Effector memory CD8-positive, alpha-beta T cell (primary cell): ENCODE measurements around the gene SCYGR2.
A peak's percentile ranks its signal among the peaks of the same experiment; 100 is the strongest.
"Not testable (repeated sequence)": the region's sequence is repeated elsewhere in the genome, so short reads cannot be mapped to it uniquely, and the experiment has no call there.

ENCODE experiments used
- ATAC-seq: fragments of 150-1000 bp; cut with Tn5 transposase; replicated peaks from 2 replicates; pipeline ENCODE4 v1.10.0; 2021; ENCODE audit warnings: mild to moderate bottlenecking, moderate library complexity
- DNase-seq, 3 experiments: peaks; one replicate each; pipeline ENCODE4 v3.0.0; 2021
- H3K27ac Mint-ChIP-seq, 2 donors: one replicate each; pipeline ENCODE4 v1.8.0; 2022; ENCODE audit warnings: mild to moderate bottlenecking in 2 of 2, mixed read lengths in 2 of 2, moderate library complexity in 2 of 2
- H3K27me3 Mint-ChIP-seq, 2 donors: one replicate each; pipeline ENCODE4 v1.8.0; 2022; ENCODE audit warnings: mixed read lengths in 2 of 2
- H3K36me3 Mint-ChIP-seq: one replicate; pipeline ENCODE4 v1.8.0; 2022; ENCODE audit warnings: mild to moderate bottlenecking, moderate library complexity, mixed read lengths; ENCODE audit not compliant: insufficient read depth
- H3K4me1 Mint-ChIP-seq, 2 donors: one replicate each; pipeline ENCODE4 v1.8.0; 2022; ENCODE audit warnings: low read depth in 2 of 2, mixed read lengths in 2 of 2
- H3K4me3 Mint-ChIP-seq, 2 donors: one replicate each; pipeline ENCODE4 v1.8.0; 2022; ENCODE audit warnings: mild to moderate bottlenecking in 2 of 2, mixed read lengths in 2 of 2, moderate library complexity in 2 of 2
- H3K9me3 Mint-ChIP-seq, 2 donors: one replicate each; pipeline ENCODE4 v1.8.0; 2022; ENCODE audit warnings: mixed read lengths in 2 of 2
- total RNA-seq, 9 experiments: gene quantifications; one replicate each; lab custom pipeline; 2026; lab: John Stamatoyannopoulos, UW

The SCYGR2 gene, protein sequence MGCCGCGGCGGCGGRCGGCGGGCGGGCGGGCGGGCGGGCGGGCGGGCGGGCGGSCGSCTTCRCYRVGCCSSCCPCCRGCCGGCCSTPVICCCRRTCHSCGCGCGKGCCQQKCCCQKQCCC
- total RNA-seq, result 0 reads per million in 9 experiments

DNA sequence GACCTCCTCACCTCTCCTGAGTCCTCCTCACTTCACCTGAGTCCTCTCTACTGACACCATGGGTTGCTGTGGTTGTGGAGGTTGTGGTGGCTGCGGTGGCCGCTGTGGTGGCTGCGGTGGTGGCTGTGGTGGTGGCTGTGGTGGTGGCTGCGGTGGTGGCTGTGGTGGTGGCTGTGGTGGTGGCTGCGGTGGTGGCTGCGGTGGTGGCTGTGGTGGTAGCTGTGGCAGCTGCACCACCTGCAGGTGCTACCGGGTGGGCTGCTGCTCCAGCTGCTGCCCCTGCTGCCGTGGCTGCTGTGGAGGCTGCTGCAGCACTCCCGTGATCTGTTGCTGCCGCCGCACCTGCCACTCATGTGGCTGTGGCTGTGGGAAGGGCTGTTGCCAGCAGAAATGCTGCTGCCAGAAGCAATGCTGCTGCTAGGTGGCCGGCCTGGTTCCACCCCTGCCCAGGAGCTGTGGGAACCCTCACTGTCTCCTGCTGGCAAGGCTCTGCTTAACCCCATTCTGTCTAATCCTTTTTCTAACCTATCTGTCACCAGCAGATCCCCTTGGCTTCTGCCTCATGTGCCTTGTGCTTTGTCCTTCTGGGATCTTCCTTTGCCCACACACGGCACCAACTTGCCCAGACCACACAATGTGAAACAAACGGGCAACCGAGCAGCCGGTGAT is at the start of gene SCYGR2:
TSS of gene SCYGR2 (plus strand) at position 59 of the 669 bp plus-strand sequence. CDS start at position 59, 0 bp downstream.
- not testable (repeated sequence) for H3K4me3 Mint-ChIP-seq, ATAC-seq, H3K4me1 Mint-ChIP-seq, H3K9me3 Mint-ChIP-seq, DNase-seq, H3K36me3 Mint-ChIP-seq, H3K27ac Mint-ChIP-seq
- peaks cover 41 to 70% of the 10 kb centered on the region in 2 donors for H3K27me3 Mint-ChIP-seq

DNA sequence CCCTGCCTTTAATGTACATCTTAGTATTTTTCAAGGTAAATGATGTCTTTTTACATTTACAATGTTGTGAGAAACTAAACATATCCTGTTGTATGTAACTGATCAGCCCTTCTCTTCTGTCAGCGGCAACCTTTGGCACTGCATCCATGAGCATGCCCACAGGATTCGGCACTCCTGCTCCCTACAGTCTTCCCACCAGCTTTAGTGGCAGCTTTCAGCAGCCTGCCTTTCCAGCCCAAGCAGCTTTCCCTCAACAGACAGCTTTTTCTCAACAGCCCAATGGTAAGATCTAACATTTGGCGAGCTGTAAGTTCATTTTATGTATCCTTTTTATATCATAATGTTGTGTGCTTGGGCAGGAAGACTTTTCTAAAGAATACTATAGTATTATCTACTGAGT is 46.9 kb upstream of the SCYGR2 start:
- H3K27ac Mint-ChIP-seq, result no peak overlapping the region
- no peak for DNase-seq
- no peaks in the 10 kb centered on the region for H3K9me3 Mint-ChIP-seq
- no peak overlapping the region for H3K4me3 Mint-ChIP-seq
- H3K4me1 Mint-ChIP-seq, result no peaks in the 10 kb centered on the region
- peaks cover 55% of the 10 kb centered on the region for H3K36me3 Mint-ChIP-seq
- no peaks in the 10 kb centered on the region for H3K27me3 Mint-ChIP-seq
- no peak for ATAC-seq

GRCh38 chr2:227562581-227562980 is 36.1 kb upstream of the SCYGR2 start:
- H3K27me3 Mint-ChIP-seq, result no peaks in the 10 kb centered on the region
- no peak for DNase-seq
- H3K4me3 Mint-ChIP-seq, result no peak overlapping the region
- H3K27ac Mint-ChIP-seq, result no peak overlapping the region
- H3K4me1 Mint-ChIP-seq, result no peaks in the 10 kb centered on the region
- H3K9me3 Mint-ChIP-seq, result no peaks in the 10 kb centered on the region
- peaks cover 11% of the 10 kb centered on the region for H3K36me3 Mint-ChIP-seq
- no peak for ATAC-seq

DNA sequence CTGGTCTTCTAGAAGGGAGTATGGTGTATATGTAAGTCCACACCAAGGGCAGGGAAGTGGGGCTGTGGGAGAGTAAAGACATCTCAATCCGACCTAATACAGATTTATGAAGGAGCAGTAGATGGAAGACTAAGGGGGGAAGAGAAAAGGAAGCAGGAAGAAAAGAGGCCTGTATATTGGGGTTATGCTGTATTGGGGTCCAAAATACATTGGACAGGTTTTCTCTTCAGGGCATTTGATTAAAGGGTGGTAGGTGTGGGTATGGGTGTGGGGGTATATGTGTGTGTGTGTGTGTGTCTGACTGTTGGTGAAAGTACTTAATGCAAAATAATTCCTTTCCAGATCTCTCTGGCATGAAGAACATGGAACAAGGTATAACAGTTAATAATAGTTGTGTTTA is 33.6 kb upstream of the SCYGR2 start:
- Mint-ChIP-seq H3K9me3 (no peaks in the 10 kb centered on the region), H3K4me3 (no peak overlapping the region), H3K27ac (peak overlapping the region in 1 of 2 donors; percentile 10), H3K36me3 (peaks cover 7% of the 10 kb centered on the region), H3K27me3 (no peaks in the 10 kb centered on the region), H3K4me1 (no peaks in the 10 kb centered on the region)
- ATAC-seq (no peak), DNase-seq (no peak)

GRCh38 chr2:227566012-227566411 is 32.7 kb upstream of the SCYGR2 start:
- H3K36me3 Mint-ChIP-seq, result peaks cover 7% of the 10 kb centered on the region
- H3K9me3 Mint-ChIP-seq, result no peaks in the 10 kb centered on the region
- no peak overlapping the region for H3K27ac Mint-ChIP-seq
- ATAC-seq (no peak), DNase-seq (no peak)
- no peaks in the 10 kb centered on the region for H3K27me3 Mint-ChIP-seq
- H3K4me1 Mint-ChIP-seq, result no peaks in the 10 kb centered on the region
- H3K4me3 Mint-ChIP-seq, result no peak overlapping the region

DNA sequence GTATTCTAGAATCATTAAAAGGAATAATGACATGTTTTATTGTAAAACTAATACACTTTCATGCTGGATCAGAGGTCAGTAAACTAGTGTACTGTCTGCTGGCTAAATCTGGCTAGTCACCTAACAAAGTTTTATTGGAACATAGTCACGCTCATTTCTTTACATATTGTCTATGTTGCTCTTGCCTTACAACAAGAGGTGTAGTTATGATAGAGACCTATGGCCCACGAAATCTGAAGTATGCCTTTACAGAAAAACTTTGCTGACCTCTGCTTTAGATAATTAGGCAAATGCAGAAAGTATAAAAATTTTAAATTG is 29.9 kb upstream of the SCYGR2 start:
- Mint-ChIP-seq H3K27ac (no peak overlapping the region), H3K4me1 (no peaks in the 10 kb centered on the region), H3K36me3 (peaks cover 5% of the 10 kb centered on the region), H3K9me3 (no peaks in the 10 kb centered on the region), H3K4me3 (no peak overlapping the region), H3K27me3 (no peaks in the 10 kb centered on the region)
- DNase-seq, result no peak
- no peak for ATAC-seq

DNA sequence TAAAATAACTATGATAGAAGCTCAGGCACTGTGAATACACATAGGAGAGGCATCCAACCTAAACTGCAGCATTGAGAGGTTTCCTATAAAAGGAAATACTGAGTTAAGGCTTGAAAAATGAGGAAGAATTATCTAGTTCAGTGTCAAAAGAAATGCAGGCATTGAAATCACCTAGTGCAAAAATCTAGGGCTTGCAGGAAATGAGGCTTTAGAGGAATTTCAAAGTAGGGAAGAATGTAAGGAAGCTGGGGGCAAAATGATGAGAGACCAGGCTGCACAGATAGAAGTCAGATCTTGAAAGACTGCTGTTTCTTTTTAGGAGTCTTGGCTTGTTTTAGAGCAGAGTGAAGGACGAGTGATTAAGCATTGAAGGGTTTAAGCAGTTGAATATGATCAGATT is 28.1 kb upstream of the SCYGR2 start:
- Mint-ChIP-seq H3K4me3 (no peak overlapping the region), H3K27ac (peak overlapping the region in 1 of 2 donors; percentile 2), H3K27me3 (no peaks in the 10 kb centered on the region), H3K36me3 (peaks cover 3% of the 10 kb centered on the region), H3K9me3 (no peaks in the 10 kb centered on the region), H3K4me1 (no peaks in the 10 kb centered on the region)
- ATAC-seq, result no peak
- DNase-seq, result no peak

- DNase-seq (no peak), ATAC-seq (no peak)
- Mint-ChIP-seq H3K9me3 (peaks cover 0 to 2% of the 10 kb centered on the region in 2 donors), H3K27me3 (peaks cover 40 to 44% of the 10 kb centered on the region in 2 donors), H3K4me3 (no peak overlapping the region), H3K27ac (no peak overlapping the region), H3K4me1 (no peaks in the 10 kb centered on the region), H3K36me3 (no peaks in the 10 kb centered on the region)
Measured at GRCh38 chr2:227576110-227576509, 22.6 kb upstream of the SCYGR2 start.

DNA sequence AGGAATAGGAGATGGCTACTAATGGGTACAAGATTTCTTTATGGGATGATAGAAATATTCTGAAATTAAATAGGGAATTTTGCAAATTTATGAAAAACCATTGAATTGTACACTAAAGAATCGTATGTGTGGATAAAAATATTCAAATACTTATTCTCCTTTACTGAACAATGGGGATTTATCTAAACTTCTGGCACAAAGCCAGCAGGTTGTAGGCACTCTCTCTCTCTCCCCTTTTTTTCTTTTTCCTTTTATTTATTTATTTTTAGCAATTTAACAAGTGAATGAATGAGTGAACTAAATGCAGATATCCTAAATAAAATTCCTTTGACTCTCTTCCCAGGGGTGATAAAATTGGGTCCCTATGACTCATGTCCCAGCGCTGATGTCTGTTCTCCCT is 21.9 kb upstream of the SCYGR2 start:
- ATAC-seq, result no peak
- H3K4me1 Mint-ChIP-seq, result no peaks in the 10 kb centered on the region
- H3K27ac Mint-ChIP-seq, result no peak overlapping the region
- no peak overlapping the region for H3K4me3 Mint-ChIP-seq
- peaks cover 0 to 8% of the 10 kb centered on the region in 2 donors for H3K9me3 Mint-ChIP-seq
- no peaks in the 10 kb centered on the region for H3K36me3 Mint-ChIP-seq
- DNase-seq, result no peak
- H3K27me3 Mint-ChIP-seq, result peaks cover 47 to 51% of the 10 kb centered on the region in 2 donors

GRCh38 chr2:227577555-227577954 is 21.1 kb upstream of the SCYGR2 start:
- no peaks in the 10 kb centered on the region for H3K4me1 Mint-ChIP-seq

GRCh38 chr2:227578642-227579041 is 20.1 kb upstream of the SCYGR2 start:
- ATAC-seq, result no peak
- Mint-ChIP-seq H3K27ac (no peak overlapping the region), H3K27me3 (peaks cover 61 to 69% of the 10 kb centered on the region in 2 donors), H3K4me1 (no peaks in the 10 kb centered on the region), H3K36me3 (no peaks in the 10 kb centered on the region), H3K9me3 (peaks cover 5 to 22% of the 10 kb centered on the region in 2 donors), H3K4me3 (no peak overlapping the region)
- no peak for DNase-seq

More at GRCh38 chr2:227577555-227577954, 21.1 kb upstream of the SCYGR2 start:
- DNase-seq (no peak), ATAC-seq (no peak)
- no peaks in the 10 kb centered on the region for H3K36me3 Mint-ChIP-seq
- peaks cover 1 to 15% of the 10 kb centered on the region in 2 donors for H3K9me3 Mint-ChIP-seq
- H3K27ac Mint-ChIP-seq, result no peak overlapping the region
- no peak overlapping the region for H3K4me3 Mint-ChIP-seq
- peaks cover 54 to 58% of the 10 kb centered on the region in 2 donors for H3K27me3 Mint-ChIP-seq

DNA sequence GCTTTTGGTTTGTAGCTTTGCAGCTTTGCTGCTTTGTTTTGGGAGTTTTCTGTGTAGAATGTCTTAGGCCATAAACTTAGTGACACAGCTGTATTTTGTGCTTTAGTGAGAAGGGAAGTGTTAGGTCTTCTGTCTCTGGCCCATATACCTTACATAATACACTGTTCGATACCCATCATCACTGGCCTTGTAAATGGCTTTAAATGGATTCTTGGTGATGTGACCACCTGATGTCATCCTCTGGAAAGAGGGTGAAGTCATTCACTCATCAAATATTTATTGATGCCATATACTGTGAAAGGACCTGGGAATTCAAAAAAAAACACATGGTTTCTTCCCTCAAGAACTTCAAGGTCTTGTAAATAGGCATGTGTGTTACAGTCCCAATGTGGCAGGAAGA is 18.9 kb upstream of the SCYGR2 start:
- Mint-ChIP-seq H3K4me1 (no peaks in the 10 kb centered on the region), H3K27me3 (peaks cover 71 to 80% of the 10 kb centered on the region in 2 donors), H3K27ac (no peak overlapping the region), H3K9me3 (peaks cover 5 to 22% of the 10 kb centered on the region in 2 donors), H3K4me3 (no peak overlapping the region), H3K36me3 (no peaks in the 10 kb centered on the region)
- DNase-seq, result no peak
- ATAC-seq, result no peak

- no peak overlapping the region for H3K4me3 Mint-ChIP-seq
- no peak for DNase-seq
- no peaks in the 10 kb centered on the region for H3K4me1 Mint-ChIP-seq
- H3K27ac Mint-ChIP-seq, result no peak overlapping the region
- peaks cover 62 to 73% of the 10 kb centered on the region in 2 donors for H3K27me3 Mint-ChIP-seq
- no peak for ATAC-seq
- H3K9me3 Mint-ChIP-seq, result peaks cover 5 to 22% of the 10 kb centered on the region in 2 donors
- no peaks in the 10 kb centered on the region for H3K36me3 Mint-ChIP-seq
Measured at GRCh38 chr2:227582369-227582768, 16.3 kb upstream of the SCYGR2 start.

- no peak overlapping the region for H3K27ac Mint-ChIP-seq
- H3K27me3 Mint-ChIP-seq, result peaks cover 53% of the 10 kb centered on the region in 2 donors
- no peaks in the 10 kb centered on the region for H3K36me3 Mint-ChIP-seq
- ATAC-seq, result no peak
- no peaks in the 10 kb centered on the region for H3K9me3 Mint-ChIP-seq
- H3K4me1 Mint-ChIP-seq, result no peaks in the 10 kb centered on the region
- no peak for DNase-seq
- no peak overlapping the region for H3K4me3 Mint-ChIP-seq
Measured at GRCh38 chr2:227592694-227593387, 5.9 kb upstream of the SCYGR2 start.
